AG09319 (cell line): ENCODE results near the gene BOLA3.

Source experiments
- DNase-seq: peaks from one replicate; pipeline ENCODE4 v3.0.0-alpha.2; 2010; ENCODE audit warnings: low read depth; ENCODE audit errors: extremely low read depth
- CTCF ChIP-seq: IDR thresholded peaks from 2 replicates; pipeline ENCODE4 v1.5.1; 2011; ENCODE audit warnings: low read depth, mild to moderate bottlenecking, inconsistent platforms, low read length, moderate library complexity

The BOLA3 gene

GRCh38 chr2:74186038-74186437, 38.3 kb upstream of the BOLA3 start:
- DNase-seq: no peak
- TF ChIP-seq CTCF: no peak

- TF ChIP-seq CTCF: no peak
- no peak for DNase-seq
Measured at GRCh38 chr2:74183878-74184277, 36.2 kb upstream of the BOLA3 start.

- TF ChIP-seq CTCF: no peak
- no peak for DNase-seq
Measured at GRCh38 chr2:74181739-74182138, 34.0 kb upstream of the BOLA3 start.

- DNase-seq: no peak
- peak; percentile 21 for TF ChIP-seq CTCF
Measured at GRCh38 chr2:74179063-74179865, 31.6 kb upstream of the BOLA3 start.

GRCh38 chr2:74178211-74179062, 30.7 kb upstream of the BOLA3 start, which contains the start of gene MOB1A:
TSS of gene MOB1A (minus strand) at chr2:74178879. CDS start at chr2:74178674, 205 bp downstream.
- peak; percentile 94 for DNase-seq
- TF ChIP-seq CTCF: no peak

GRCh38 chr2:74177696-74178095, 30.0 kb upstream of the BOLA3 start:
- TF ChIP-seq CTCF: no peak
- DNase-seq: no peak

GRCh38 chr2:74174909-74175308, 27.2 kb upstream of the BOLA3 start:
- DNase-seq: no peak
- no peak for TF ChIP-seq CTCF
